Mammary epithelial cell (primary cell): ENCODE results near the gene DTD1.

Experiments
- EZH2 ChIP-seq: IDR thresholded peaks from 2 replicates; pipeline ENCODE4 v1.6.1; 2012; ENCODE audit warnings: low read length, inconsistent platforms, borderline replicate concordance
- TF ChIP-seq, protein P1 (sequence below), 2 donors: IDR thresholded peaks in 1 of 2; conservative IDR thresholded peaks in 1 of 2; 2 replicates each; pipeline ENCODE4 v1.5.1; 2011 to 2012; ENCODE audit warnings: inconsistent platforms in 2 of 2, low read length in 2 of 2, mild to moderate bottlenecking in 2 of 2, control low read depth in 1 of 2, low read depth in 1 of 2; ENCODE audit not compliant: insufficient read depth in 1 of 2; ENCODE audit errors: extremely low read depth in 1 of 2

DNA sequence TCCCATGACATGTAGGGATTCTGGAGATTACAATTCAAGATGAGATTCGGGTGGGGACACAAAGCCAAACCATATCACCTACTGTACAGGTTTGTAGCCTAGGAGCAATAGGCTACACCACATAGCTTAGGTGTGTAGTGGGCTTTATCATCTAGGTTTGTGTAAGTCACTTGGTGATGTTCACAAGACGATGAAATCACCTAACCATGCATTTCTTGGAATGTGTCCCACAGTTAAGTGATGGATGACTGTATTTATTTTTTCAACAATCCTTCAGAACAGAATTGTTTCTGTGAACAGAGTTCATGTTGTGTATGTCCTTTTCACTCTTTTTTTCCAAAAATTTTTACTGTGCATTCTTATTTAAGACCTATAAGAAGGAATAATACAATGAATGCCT lies 76.1 kb downstream of the DTD1 start:
- TF ChIP-seq, protein P1, sequence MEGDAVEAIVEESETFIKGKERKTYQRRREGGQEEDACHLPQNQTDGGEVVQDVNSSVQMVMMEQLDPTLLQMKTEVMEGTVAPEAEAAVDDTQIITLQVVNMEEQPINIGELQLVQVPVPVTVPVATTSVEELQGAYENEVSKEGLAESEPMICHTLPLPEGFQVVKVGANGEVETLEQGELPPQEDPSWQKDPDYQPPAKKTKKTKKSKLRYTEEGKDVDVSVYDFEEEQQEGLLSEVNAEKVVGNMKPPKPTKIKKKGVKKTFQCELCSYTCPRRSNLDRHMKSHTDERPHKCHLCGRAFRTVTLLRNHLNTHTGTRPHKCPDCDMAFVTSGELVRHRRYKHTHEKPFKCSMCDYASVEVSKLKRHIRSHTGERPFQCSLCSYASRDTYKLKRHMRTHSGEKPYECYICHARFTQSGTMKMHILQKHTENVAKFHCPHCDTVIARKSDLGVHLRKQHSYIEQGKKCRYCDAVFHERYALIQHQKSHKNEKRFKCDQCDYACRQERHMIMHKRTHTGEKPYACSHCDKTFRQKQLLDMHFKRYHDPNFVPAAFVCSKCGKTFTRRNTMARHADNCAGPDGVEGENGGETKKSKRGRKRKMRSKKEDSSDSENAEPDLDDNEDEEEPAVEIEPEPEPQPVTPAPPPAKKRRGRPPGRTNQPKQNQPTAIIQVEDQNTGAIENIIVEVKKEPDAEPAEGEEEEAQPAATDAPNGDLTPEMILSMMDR (conservative IDR thresholded peaks at IDR 0.05 in 1 of 2, IDR thresholded peaks at IDR 0.05 in 1 of 2; ENCODE audit: extremely low read depth in 1 of 2, insufficient read depth in 1 of 2, low read depth in 1 of 2, low read length in 2 of 2) = no peak
- no peak for TF ChIP-seq EZH2
